HG03571 (cell line): ENCODE data around the gene DSCAML1.

Source experiments
- ATAC-seq: cut with Tn5 transposase; IDR thresholded peaks from one replicate; pipeline ENCODE4 v1.9.1; 2021; ENCODE audit not compliant: unreplicated experiment

DSCAML1 gene

DNA sequence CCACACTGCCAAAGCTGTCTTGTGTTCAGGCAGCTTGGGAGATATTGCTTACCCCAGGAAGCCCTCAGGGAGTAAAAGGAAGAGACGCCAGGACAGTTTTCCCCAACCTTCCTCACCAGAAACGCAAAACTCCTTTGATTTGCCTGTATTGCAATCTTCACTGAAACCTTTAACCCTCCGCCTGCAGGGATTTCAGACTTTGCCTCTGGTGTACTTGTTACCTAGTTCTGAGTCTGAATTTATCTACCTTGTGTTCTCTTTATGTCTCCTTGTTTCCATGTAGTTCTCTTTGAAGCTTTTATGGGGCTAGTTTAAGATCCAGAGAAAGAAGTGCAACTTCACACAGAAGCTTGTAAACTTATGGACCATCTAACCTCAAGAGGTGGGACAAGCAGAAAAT is 154.2 kb downstream of the DSCAML1 start:
- no peak for ATAC-seq

DNA sequence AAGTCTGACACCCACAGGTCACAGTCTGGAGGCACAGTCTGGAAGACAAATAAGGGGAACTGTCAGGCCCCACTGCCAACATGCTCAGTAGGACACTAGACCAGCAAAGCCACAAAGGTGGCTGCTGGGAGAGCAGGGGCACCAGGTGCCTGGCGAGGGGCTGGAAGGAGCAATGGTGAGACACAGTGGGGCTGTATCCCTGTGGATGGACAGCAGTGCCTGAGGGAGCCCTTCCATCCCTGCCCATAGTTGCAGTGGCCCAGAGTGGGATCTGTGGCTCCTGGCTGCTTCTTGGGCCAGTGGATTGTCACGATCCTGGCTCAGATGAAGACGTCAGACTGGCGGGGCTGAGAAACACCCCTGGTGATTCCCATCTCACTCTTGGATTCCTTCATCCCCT is 154.6 kb downstream of the DSCAML1 start:
- ATAC-seq: no peak

DNA sequence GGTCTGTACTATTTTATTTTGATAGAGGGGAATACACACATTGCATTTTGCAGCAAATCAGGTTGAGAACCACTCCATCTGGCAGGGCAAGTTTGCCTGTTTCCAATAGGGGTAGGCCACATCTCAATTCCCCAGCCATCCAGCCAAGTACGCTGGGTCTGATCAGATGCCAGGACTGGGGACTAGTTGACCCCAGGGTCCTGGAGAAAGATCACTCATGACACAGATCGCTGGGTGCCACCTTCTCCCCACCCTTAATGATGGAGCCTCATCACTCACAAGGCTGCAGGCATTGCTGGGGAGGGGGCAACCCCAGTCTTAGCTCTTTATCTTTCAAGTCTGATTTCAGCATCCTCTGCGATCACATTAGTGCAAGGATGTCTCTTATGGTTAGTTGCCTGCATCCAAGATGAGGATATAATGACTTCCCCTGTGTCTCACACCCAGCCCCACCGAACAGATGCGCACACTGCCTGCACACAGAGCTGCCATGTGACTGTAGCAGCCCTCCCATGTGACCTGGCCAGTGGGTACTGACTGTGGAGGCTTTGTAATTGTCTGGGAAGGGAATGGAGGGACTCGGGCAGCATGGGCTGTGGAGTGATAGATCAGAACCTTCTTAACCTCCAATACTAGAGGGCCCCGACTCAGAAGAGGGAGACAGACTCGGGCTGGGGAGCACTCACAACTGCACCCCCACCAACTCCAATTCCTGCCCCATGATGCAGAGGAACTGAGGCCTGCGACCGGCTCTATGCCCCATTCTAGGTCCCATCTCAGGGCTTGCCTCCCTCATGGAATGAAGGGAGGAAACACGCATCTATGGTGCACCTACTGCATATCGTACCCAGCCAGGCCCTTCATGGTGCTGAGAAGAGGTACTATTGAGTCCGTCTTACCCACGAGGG is 155.8 kb downstream of the DSCAML1 start:
- no peak for ATAC-seq

DNA sequence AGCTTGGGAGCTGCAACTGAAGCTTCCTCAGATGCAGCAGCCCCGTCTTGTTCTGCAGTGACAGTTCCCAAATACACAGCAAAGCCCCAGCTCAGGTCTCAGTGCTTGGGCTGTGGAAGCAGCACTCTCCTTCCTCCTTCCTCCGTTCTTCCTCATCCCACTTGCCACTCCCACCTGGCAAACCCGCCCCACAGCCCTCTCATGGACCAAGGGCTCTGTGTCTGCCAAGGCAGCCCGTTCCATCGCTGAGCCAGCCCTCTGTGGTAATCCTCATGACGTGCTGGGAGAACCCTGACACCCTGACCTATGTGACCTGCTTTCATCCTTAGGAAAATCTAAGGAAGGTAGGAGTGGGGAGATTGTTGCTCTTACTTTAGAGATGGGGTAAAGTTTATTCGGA is 157.0 kb downstream of the DSCAML1 start:
- ATAC-seq: no peak

DNA sequence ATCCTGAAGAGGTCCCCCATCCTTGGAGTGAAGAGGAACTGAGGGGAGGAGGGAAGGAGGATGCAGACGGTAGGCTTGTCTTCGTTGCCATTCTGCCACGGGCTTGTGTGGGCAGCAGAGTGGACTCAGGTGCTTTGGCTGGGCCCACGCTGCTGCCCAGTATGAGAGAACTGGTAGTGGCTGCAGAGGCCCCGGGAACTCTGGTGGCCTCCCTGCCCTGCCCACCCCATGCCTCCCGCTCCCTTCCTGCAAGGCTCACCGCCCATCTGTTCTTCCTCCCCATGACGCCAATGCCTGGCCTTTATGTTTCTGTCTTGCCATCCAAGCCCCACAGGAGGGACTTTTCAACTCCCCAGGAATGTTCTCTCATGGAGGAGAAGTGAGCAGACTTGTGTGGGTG is 157.4 kb downstream of the DSCAML1 start:
- no peak for ATAC-seq

DNA sequence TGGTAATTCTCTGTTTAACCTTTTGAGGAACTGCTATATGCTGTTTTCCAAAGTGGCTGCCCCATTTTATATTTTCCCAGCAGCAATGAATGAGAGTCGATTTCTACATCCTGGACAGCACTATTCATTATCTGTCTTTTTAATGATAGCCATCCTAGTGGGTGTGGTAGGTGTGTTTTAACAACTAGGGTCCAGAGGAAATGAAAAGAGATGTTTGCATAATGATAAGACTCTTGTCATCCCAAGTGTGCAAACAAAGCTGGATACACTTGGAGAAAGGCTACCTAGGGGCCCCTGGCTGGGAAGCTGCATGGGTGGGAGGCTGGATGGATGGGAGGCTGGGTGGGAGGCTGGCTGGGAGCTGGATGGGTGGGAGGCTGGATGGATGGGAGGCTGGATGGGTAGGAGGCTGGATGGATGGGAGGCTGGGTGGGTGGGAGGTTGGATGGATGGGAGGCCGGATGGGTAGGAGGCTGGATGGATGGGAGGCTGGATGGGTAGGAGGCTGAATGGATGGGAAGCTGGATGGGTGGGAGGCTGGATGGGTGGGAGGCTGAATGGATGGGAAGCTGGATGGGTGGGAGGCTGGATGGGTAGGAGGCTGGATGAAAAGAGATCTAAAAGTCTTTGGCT is 158.0 kb downstream of the DSCAML1 start:
- ATAC-seq: no peak

DNA sequence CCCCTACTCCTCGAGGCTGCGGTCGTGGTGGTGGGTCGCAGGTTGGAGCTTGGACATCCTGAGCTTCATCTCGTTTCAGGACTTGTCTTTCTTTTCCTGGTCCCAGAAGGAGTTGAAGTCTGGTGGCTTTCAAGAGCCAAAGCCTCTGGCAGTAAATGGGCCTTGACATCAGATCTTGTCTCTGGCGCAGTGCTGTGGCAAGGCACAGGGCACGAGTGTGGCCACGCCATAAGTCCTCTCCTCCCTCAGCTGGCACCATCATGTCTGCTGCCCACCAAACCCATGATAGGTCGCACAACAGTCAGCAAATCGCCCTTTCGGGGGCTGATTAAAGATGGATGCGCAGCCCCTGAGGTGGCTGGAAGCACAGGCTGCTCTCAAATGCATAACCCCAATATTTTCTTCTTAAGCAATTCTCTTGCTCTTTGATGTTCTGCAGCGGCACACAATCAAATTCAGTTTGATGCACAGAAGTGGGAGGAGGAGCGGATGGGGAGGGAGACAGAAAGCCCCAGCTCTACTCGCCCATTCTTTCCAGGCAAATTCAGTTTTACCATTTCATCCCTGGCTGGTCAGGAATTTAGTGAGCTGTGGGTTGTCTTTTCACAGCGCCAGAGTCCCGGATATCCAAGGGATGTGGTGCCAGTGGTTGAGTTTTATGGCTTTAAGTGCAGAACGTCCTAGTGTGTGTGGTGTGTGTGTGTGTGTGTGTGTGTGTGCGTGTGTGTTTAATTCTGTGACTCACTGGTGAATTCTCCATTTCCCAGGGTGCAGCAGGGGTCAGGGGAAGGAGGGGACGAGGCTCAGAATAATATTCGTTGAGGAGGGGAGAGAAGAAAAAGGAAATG is 162.0 kb downstream of the DSCAML1 start:
- no peak for ATAC-seq

DNA sequence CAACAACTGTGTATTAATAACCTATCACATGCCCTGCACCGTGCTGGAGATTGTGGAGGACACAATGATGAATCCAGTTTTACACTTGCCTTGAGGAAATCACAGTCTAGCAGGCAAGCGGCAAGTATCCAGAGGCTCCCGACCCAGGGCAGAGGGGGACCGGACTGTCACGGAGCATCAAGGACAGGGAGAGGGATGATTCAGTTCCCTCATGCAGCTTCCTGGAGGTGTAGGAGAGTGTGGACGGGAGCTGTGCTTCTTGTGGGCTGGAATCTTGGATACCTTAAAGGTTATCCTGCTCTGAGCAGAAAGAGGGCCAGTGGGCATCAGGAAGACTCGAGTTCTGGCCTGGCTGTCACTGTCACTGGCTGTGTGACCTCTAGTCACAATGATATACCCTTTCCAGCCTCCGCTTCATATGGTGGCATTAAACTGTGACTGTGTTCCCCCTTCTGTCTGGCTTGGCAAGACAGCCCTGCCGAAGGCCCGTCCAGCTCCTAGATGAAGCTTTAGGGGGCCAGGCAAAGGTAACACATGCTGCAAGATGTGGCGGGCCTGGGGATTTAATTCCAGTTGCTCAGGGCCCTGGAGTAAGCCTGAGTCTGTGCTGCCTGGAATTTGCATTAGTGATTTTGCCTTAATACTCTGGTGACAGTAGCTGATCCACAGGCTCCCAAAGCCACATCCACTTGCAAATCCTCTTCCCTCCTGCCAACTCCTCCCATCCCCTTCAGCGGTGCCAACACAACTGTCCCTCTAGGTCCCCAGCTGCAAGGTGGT is 162.8 kb downstream of the DSCAML1 start:
- ATAC-seq: no peak

DNA sequence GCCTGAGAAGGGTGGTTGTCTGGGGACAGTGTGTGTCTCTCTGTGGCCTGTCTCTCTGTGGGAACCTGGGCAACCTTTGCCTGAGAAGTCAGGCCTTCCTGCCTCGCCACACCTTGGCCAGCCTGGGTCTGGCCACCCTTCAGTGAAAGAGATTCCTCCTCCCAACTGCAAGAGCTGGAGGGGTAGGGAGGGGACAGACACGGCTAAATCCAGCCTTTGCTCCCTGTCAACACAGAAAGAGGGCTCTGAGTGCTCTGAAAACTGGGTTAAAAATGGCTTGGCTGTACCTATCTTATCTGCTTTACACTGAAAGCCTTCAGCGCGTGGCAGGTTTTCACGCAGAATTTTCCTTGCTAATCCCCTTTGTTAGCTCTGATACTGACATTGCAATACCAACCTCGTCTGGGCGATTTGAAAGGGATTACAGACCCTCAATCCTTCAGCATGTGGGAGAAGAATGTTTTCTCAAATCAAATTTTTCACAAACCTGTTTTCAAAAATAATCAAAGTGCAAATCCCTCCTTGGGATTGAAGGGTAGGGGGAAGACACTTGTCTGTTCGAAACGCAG is 163.7 kb downstream of the DSCAML1 start:
- ATAC-seq: no peak

DNA sequence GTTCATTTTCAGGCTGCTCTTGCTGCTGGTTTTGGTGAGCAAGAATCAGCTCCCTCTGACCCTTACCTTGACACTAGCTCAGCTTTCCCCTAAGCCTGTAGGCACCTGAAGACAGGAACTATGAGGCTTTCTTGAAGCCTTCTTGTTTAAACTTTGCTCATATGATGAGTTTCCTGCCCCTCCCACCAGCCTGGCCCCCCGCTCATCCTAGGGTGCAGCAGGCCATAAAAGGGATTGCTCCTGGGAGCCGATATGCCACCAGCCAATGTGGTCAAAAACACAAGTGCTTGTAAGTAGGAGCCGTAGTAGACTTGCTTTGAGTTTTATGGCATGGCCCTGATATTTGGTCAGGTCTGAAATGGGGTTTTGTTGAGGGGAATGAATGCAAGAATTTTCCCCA is 164.7 kb downstream of the DSCAML1 start:
- ATAC-seq: no peak

DNA sequence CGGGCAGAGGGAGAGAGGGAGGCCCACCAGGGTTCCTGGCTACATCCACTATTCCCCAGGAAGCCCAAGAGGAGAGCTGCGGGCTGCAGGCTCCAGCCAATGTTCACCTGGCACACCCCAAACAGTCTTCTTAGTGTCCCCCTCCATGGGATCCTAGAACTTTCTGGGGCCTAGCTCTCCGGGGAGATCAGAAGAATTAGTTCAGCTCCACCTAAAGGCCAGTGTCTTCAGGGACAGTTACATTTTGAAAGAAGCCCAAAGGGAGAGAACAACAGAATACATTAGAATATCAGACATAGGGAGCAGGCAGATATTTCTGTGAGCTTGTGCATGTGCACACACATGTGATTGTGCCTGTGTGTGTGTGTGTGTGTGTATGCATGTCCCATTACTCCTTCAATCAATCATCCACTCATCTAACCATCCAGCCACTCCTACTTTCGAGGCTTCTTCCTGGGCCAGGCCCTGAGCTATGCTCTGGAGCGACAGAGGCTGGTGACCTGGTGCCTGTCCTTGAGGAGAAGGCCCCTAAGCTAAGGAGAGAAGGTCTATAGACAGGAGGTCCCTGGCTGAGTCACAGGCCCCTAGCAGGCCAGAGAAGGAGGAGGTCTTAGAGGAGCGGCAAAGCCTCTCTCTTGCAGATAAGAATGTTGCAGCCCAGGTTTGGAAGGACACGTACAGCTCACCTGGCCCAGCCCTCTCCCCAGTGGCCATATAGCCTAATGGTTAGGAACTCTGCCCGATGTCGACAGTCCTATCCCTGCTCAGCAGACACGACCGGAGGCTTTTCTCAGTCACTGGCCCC is 165.5 kb downstream of the DSCAML1 start:
- no peak for ATAC-seq

DNA sequence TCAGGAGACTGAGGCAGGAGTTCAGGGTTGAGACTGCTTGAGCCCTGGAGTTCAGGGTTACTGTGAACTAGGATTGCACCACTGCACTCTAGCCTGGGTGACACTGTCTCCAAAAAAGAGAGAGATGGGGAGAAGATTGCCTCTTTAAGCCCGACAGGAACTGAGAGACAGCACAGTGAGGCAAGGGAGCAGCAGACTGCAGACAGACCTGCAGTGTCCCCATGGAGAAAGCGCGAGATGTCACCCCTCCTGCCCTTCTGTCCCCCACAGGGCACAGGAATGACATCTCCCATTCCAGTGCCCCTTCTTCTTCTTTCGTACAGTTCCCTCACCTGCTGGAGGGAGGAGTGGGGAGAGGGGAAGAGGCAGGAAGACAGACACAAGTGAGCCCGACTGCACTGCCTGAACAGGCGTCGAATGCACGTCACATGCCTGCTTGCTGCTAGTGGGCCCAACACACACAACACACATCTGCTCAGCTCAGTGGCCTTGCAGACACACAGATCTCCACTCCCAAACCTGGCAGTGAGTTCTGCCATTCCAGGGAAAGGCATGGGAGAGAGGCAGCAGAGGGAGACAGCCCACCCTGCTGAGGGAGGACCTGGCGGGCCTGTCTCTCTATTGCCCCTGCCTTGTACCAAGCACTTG is 167.0 kb downstream of the DSCAML1 start:
- ATAC-seq: no peak

DNA sequence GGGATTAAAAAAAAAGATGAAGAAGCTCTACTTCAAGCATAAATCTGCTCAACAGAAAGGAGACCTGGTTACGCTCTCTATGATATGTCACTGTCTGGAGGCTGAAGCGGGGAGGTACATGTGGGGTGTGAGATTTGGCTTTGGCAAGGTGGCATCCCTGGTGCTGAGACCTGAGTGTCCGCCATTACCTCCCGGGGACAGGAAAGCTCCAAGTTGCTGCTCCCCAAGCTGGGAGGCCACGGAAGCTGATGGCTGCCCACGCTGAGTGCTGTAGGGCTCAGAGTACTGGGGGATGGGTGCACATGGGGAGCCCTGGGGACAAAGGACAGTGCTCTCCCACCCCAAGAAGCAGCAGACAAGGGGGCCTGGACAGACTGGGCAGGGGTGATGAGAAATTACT is 167.9 kb downstream of the DSCAML1 start:
- no peak for ATAC-seq

DNA sequence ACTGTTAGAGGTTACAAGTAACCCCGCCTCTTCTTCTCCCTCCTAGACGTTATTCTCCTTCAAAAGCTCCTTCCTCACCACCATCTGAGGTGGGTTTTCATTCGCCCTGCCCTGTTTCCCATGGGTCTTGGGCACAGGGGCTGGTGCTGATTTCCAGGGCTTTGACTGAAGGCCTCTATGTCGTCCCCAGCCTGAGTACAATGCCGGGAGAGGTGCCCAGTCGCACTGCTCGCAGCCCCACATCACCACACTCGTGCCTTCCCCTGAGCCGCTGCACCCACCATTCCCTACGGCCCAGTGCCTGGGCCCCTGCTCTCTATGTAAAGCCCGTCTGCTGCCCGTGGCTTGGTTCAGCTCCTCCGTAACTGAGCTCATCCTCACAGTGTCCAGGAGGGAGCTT is 169.8 kb downstream of the DSCAML1 start:
- ATAC-seq: no peak

DNA sequence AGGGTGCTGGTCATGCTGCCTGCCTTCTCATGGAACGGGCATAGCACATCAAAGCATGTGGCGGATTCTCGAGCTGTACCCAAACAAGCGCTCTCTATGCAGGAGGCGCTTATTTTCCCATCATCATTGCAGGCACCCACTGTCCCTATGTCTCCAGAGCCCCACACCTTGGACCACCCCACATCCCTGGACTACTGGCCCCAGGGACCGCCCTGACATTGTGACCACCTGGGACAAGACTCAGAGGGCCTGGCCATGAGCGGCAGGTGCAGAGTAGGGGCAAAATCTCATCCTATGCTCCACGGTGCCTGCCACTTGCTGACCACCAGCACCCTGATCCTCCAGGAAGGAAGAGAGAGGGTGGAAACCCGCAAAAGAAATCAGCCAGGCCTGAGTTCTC is 170.4 kb downstream of the DSCAML1 start:
- ATAC-seq: no peak

DNA sequence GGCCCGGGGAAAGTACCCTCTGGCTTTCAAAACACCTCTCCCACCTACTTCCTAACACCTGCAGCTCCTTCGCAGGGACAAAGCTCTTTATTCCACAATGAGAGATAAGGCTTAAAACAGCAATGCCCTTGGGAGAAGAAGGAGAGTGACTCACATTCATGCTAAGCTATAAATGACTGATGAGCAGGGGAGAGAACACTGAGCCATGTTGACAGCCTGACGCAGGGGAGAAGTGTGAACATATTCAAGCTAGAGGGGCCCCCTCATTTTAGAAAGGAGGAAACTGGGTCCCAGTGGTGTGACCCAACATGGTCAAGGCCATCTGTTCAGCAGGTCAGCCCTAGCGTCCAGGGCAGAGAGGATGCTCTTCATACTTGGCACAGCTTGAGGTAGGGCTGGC is 171.8 kb downstream of the DSCAML1 start:
- ATAC-seq: no peak

DNA sequence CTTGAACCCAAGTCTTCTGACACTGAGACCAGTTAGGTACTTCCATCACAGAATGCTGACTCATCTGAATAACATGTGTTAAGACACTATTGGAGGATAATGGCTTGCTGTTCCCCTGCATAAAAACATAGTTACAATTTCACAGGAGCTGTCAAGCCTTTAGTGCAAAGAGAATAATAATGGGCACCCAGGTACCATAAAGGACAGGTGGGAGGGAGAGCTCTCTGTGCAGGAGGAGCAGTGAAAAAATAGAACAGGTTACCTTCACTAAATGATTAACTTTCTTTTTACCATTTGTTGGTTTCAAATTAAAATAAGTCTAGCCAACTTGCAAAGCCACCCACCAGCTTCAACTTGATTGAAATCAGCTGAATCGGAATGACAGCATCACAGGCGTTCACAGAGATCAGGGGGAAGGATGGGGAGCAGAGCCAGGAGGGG is 173.2 kb downstream of the DSCAML1 start:
- no peak for ATAC-seq

DNA sequence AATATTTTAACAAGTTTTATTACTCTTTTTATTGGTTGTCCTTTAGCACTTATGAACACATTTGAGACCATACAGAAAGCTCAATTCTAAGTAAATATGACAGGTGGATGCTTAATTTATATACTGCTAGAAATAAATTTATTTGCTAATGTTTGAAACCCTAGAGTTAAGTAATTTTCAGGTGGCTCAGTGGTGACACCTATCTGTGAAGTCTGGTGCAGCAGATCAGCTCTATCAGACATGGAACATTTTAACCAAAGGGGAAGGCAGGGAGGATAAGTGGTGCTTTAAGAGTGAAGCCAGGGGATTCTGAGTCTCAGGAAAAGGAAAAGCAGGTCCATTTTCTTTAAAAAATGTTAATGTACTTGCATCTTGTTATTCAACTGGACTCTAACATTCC is 175.8 kb downstream of the DSCAML1 start:
- ATAC-seq: no peak

DNA sequence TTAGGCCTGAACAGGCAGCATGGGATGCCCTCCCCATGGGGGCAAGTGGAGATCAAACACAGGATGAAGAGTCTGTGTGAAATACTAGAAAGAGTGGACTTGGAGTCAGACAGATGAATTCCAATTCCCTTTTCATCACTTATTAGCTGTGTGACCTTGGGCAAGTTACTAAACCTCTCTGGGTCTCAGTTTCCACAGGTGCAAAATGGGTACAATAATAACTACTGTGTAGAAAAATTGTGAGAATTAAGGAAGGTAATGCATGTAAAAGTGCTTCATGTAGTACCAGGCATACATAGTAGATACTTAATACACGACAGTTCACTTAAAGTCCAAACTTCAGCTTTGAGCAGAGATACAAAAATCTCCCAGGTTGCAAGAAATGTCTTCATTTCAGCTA is 176.4 kb downstream of the DSCAML1 start:
- ATAC-seq: no peak
